Peyer's patch (tissue), 4 donors: ENCODE data around the gene FGF9. TPM values are rescaled to one million over a fixed set of nuclear protein-coding genes. Genes with fewer than 3 reads are reported as not detected.

Experiments used
- DNase-seq, 3 donors: peaks; one replicate each; pipeline ENCODE4 v3.0.0-alpha.2; 2017 to 2019
- H3K27ac ChIP-seq, 4 donors: fragments of 200-600 bp; sonication (generic); one replicate each; pipeline ENCODE4 v1.5.1; 2016 to 2019
- H3K27me3 ChIP-seq, 2 donors: fragments of 200-600 bp; sonication (generic); one replicate each; pipeline ENCODE4 v1.5.1; 2019
- H3K36me3 ChIP-seq, 3 donors: fragments of 200-600 bp; sonication (generic); one replicate each; pipeline ENCODE4 v1.5.1; 2016 to 2019
- H3K4me1 ChIP-seq, 4 donors: fragments of 200-600 bp; sonication (generic); one replicate each; pipeline ENCODE4 v1.5.1; 2016 to 2019
- H3K4me3 ChIP-seq, 4 donors: fragments of 200-600 bp; sonication (generic); 1 replicate in 3 of 4; 2 replicates in 1 of 4; pipeline ENCODE4 v1.5.1; 2016 to 2019; ENCODE audit warnings: mild to moderate bottlenecking in 1 of 4
- H3K9me3 ChIP-seq, 4 donors: fragments of 200-600 bp; sonication (generic); one replicate each; pipeline ENCODE4 v1.5.1; 2016 to 2019; ENCODE audit warnings: mild to moderate bottlenecking in 1 of 4
- POLR2A ChIP-seq, 2 donors: fragments of 450-650 bp; IDR thresholded peaks; one replicate each; pipeline ENCODE4 v1.5.1; 2017; ENCODE audit warnings: antibody characterized with exemption in 2 of 2, mild to moderate bottlenecking in 2 of 2, moderate library complexity in 2 of 2
- total RNA-seq, 4 donors: library from RNA; depleted of rRNA; stranded (reverse); fragments of >200 nt; gene quantifications; one replicate each; pipeline ENCODE4 v1.1.0, GENCODE V29; 2016
- TF ChIP-seq, protein P1 (sequence below), 6 experiments: fragments of 450-650 bp in 4 of 6; fragments of 200-600 bp in 2 of 6; sonication (generic) in 1 of 6; IDR thresholded peaks; one replicate each; pipeline ENCODE4 v1.5.1; 2017 to 2019; ENCODE audit warnings: antibody characterized with exemption in 6 of 6, mild to moderate bottlenecking in 3 of 6, moderate library complexity in 1 of 6

FGF9 gene
- total RNA-seq, 4 donors from 2014 or later: 1.8 to 3.8 (median 2.3) TPM; not detected in 1

DNA sequence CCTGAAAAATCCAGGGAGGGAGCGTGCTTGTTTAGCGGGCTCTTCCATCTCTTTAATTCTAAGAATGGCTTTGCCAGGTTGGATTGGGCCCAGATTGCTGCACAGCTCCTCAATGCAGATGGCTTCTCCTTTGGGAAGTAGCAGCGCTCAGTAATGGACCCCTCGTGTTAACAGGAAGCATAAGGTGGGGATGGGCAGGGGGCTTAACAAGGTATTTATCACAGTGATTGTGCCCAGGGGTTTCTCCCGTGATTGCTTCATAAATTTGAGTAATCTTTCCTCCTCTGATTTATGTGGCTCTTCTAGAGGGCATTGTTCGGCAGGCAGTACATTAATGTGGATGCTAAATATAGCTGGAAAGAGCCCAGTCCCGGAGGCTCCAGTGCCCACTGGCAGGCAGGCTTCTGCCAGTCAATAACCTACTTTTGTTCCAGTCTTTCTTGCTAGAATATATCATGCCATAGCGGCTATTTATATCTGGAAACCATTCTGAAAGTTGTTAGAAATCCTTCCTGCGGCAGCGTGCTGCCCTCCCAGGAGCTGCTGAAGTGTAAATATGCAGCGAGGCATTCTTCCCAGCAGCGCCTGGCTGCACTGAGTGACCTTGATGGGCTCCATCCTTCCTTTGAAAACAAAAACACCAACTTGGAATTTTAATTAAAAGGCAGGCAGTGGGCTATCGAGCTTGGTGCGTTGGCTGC lies 65.0 kb downstream of the FGF9 start:
- Histone ChIP-seq H3K27ac (no peak overlapping the region), H3K4me1 (peaks cover 0 to 16% (median 0%) of the 10 kb centered on the region in 4 donors), H3K4me3 (no peak overlapping the region), H3K36me3 (no peaks in the 10 kb centered on the region), H3K27me3 (no peaks in the 10 kb centered on the region), H3K9me3 (no peaks in the 10 kb centered on the region)
- TF ChIP-seq POLR2A (IDR thresholded peaks at IDR 0.05): no peak
- TF ChIP-seq, protein P1, sequence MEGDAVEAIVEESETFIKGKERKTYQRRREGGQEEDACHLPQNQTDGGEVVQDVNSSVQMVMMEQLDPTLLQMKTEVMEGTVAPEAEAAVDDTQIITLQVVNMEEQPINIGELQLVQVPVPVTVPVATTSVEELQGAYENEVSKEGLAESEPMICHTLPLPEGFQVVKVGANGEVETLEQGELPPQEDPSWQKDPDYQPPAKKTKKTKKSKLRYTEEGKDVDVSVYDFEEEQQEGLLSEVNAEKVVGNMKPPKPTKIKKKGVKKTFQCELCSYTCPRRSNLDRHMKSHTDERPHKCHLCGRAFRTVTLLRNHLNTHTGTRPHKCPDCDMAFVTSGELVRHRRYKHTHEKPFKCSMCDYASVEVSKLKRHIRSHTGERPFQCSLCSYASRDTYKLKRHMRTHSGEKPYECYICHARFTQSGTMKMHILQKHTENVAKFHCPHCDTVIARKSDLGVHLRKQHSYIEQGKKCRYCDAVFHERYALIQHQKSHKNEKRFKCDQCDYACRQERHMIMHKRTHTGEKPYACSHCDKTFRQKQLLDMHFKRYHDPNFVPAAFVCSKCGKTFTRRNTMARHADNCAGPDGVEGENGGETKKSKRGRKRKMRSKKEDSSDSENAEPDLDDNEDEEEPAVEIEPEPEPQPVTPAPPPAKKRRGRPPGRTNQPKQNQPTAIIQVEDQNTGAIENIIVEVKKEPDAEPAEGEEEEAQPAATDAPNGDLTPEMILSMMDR (IDR thresholded peaks at IDR 0.05): no peak
- no peak for DNase-seq

DNA sequence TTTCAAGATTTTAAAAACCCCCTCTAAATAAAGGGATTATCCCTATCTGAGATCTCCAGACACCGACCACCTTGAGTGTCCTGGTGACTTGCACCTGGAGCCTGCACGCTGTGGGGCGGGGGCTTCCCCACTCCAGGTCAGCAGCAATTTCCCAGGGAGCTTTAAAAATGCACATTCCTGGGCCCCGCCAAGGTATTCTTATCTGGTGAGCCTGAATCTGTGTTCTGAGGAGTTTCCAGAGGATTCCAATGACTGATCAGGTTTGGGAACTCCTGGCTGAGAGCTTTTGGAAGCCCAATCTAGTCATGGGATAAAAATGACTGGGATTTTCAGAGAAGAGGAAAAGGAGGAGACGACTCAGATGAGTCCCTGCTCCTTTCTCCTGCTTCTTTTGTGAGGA lies 66.1 kb downstream of the FGF9 start:
- no peaks in the 10 kb centered on the region for H3K27me3 ChIP-seq
- H3K4me3 ChIP-seq: no peak overlapping the region
- peaks cover 0 to 16% (median 0%) of the 10 kb centered on the region in 4 donors for H3K4me1 ChIP-seq
- no peak for DNase-seq
- H3K9me3 ChIP-seq: no peaks in the 10 kb centered on the region
- no peak for TF ChIP-seq POLR2A (IDR thresholded peaks at IDR 0.05)
- TF ChIP-seq, protein P1 (IDR thresholded peaks at IDR 0.05): no peak
- no peak overlapping the region for H3K27ac ChIP-seq
- no peaks in the 10 kb centered on the region for H3K36me3 ChIP-seq

DNA sequence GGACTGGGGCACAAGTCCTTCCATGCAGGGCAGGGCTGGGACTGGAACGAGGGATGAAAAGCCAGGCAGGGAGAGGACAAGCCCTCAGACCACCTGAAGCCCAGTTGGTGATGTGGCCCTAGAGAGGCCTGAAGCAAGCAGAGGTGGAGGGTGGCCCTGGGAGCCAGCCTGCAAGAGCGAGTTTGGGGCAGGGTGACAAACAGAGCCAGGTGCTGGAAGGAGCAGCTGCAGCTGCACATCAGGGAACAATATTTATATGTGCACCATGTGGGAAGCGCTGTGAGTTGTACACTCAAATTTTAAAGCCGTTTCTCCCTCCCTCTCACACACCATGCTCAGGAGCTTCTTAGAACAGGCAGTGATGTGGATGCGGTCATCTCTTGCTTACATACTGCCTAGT lies 67.8 kb downstream of the FGF9 start:
- H3K4me1 ChIP-seq: peaks cover 0 to 21% (median 3%) of the 10 kb centered on the region in 4 donors
- H3K4me3 ChIP-seq: no peak overlapping the region
- TF ChIP-seq POLR2A (IDR thresholded peaks at IDR 0.05): no peak
- TF ChIP-seq, protein P1 (IDR thresholded peaks at IDR 0.05): no peak
- no peaks in the 10 kb centered on the region for H3K36me3 ChIP-seq
- no peak for DNase-seq
- no peak overlapping the region for H3K27ac ChIP-seq
- no peaks in the 10 kb centered on the region for H3K27me3 ChIP-seq
- H3K9me3 ChIP-seq: no peaks in the 10 kb centered on the region

DNA sequence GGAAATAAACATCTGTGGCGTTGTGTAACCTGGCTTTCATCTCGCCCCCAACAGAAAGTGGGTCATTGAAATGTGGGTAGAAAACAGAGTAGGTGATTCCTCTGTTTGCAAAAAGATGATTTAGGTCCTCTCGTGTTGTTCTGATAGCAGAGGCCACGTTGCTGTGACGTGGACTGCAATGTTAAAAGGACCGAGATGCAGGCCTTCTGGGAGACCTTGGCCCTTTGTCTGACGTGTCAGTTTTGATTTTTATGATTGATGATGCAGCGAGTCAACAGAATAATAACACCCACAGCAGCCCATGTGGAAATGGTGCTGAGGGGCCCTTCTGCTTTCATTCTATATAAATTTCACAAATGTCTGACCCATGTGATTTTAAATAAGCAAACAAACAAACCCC lies 68.9 kb downstream of the FGF9 start:
- Histone ChIP-seq H3K4me1 (peaks cover 0 to 22% (median 3%) of the 10 kb centered on the region in 4 donors), H3K4me3 (no peak overlapping the region), H3K9me3 (no peaks in the 10 kb centered on the region), H3K27me3 (no peaks in the 10 kb centered on the region), H3K36me3 (no peaks in the 10 kb centered on the region), H3K27ac (no peak overlapping the region)
- TF ChIP-seq, protein P1 (IDR thresholded peaks at IDR 0.05): no peak
- no peak for TF ChIP-seq POLR2A (IDR thresholded peaks at IDR 0.05)
- peak in 1 of 3 donors; percentile 57 for DNase-seq

DNA sequence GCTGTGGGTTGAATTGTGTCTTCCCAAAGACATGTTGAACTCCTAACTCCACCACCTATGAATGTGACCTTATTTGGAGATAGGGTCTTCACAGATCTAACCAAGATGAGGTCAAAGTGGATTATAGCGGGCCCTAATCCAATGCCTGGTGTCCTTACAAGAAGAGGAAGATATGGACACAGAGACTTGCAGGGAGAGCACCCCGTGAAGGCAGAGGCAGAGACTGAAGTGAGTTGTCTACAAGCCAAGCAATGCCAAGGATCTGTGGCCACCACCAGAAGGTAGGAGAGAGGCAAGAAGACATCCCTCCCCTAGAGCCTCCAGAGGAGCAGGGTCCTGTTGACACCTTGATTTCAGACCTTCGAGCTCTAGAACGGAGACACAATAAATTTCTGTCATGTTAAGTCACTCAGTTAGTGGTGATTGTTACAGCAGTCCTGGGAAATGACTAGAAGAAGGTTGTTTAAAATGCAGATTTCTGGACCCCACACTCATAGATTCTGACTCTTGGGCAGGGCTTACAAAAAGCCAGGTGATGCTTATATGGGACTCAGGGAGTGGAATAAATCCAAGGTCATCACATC lies 70.6 kb downstream of the FGF9 start:
- peak overlapping the region in 1 of 4 donors; percentile 27 for H3K27ac ChIP-seq
- no peak for DNase-seq
- TF ChIP-seq, protein P1 (IDR thresholded peaks at IDR 0.05): no peak

More for the DNA sequence above, 70.6 kb downstream of the FGF9 start:
- H3K4me3 ChIP-seq: no peak overlapping the region
- H3K36me3 ChIP-seq: no peaks in the 10 kb centered on the region
- peaks cover 0 to 13% (median 3%) of the 10 kb centered on the region in 4 donors for H3K4me1 ChIP-seq
- H3K9me3 ChIP-seq: no peaks in the 10 kb centered on the region
- no peaks in the 10 kb centered on the region for H3K27me3 ChIP-seq
